ENCODE results near the gene PIGC.

GRCh38 chr1:172451002-172451443 lies 7.2 kb upstream of the PIGC start:
- no peak for TF ChIP-seq CTCF (IDR thresholded peaks at IDR 0.05 in 4 of 5, conservative IDR thresholded peaks at IDR 0.05 in 1 of 5)
- TF ChIP-seq POLR2A (IDR thresholded peaks at IDR 0.05): no peak
